KMS-11 (cell line): ENCODE results near the gene CITED2.

Experiments
- H2AFZ ChIP-seq: fragments of 200-600 bp; sonication (generic); 2 replicates; pipeline ENCODE4 v1.6.1; 2016; ENCODE audit warnings: antibody characterized with exemption, mixed run types, low read depth
- H3K27ac ChIP-seq: fragments of 200-600 bp; sonication (generic); 2 replicates; pipeline ENCODE4 v1.6.1; 2016; ENCODE audit warnings: mild to moderate bottlenecking, mixed run types
- H3K27me3 ChIP-seq: fragments of 200-600 bp; sonication (generic); 2 replicates; pipeline ENCODE4 v1.6.1; 2017; ENCODE audit warnings: mild to moderate bottlenecking, low read depth, mixed run types, moderate library complexity; ENCODE audit not compliant: insufficient read depth
- H3K36me3 ChIP-seq: fragments of 200-600 bp; sonication (generic); 2 replicates; pipeline ENCODE4 v1.6.1; 2017; ENCODE audit warnings: mild to moderate bottlenecking, mixed run types; ENCODE audit not compliant: insufficient read depth
- H3K4me1 ChIP-seq: fragments of 200-600 bp; sonication (generic); 2 replicates; pipeline ENCODE4 v1.6.1; 2016; ENCODE audit warnings: mild to moderate bottlenecking, low read depth, mixed run types; ENCODE audit not compliant: poor library complexity, severe bottlenecking
- H3K4me2 ChIP-seq: fragments of 200-600 bp; sonication (generic); 2 replicates; pipeline ENCODE4 v1.7.0; 2016; ENCODE audit warnings: mild to moderate bottlenecking, mixed run types
- H3K4me3 ChIP-seq: fragments of 200-600 bp; sonication (generic); IDR thresholded peaks from 2 replicates; pipeline ENCODE4 v1.6.1; 2017; ENCODE audit warnings: low read depth, low read length, mixed read lengths; ENCODE audit not compliant: insufficient read depth
- H3K79me2 ChIP-seq: fragments of 200-600 bp; sonication (generic); 2 replicates; pipeline ENCODE4 v1.6.1; 2016; ENCODE audit warnings: low read depth, mixed run types; ENCODE audit not compliant: insufficient read depth
- H3K9ac ChIP-seq: fragments of 200-600 bp; sonication (generic); 2 replicates; pipeline ENCODE4 v1.6.1; 2016; ENCODE audit warnings: mild to moderate bottlenecking, mixed run types
- H4K20me1 ChIP-seq: fragments of 200-600 bp; sonication (generic); 2 replicates; pipeline ENCODE4 v1.6.1; 2016; ENCODE audit warnings: mild to moderate bottlenecking, mixed run types; ENCODE audit not compliant: insufficient read depth
- TF ChIP-seq, protein P1 (sequence below): fragments of 200-600 bp; sonication (generic); conservative IDR thresholded peaks from 2 replicates; pipeline ENCODE4 v1.6.1; 2017; ENCODE audit warnings: low read depth, mild to moderate bottlenecking, antibody characterized with exemption, low read length, moderate library complexity, mixed read lengths

CITED2 gene

GRCh38 chr6:139370283-139370998 lies 4.0 kb downstream of the CITED2 start:
- H3K36me3 ChIP-seq, result no peaks in the 10 kb centered on the region
- H3K27me3 ChIP-seq, result no peaks in the 10 kb centered on the region
- TF ChIP-seq, protein P1, sequence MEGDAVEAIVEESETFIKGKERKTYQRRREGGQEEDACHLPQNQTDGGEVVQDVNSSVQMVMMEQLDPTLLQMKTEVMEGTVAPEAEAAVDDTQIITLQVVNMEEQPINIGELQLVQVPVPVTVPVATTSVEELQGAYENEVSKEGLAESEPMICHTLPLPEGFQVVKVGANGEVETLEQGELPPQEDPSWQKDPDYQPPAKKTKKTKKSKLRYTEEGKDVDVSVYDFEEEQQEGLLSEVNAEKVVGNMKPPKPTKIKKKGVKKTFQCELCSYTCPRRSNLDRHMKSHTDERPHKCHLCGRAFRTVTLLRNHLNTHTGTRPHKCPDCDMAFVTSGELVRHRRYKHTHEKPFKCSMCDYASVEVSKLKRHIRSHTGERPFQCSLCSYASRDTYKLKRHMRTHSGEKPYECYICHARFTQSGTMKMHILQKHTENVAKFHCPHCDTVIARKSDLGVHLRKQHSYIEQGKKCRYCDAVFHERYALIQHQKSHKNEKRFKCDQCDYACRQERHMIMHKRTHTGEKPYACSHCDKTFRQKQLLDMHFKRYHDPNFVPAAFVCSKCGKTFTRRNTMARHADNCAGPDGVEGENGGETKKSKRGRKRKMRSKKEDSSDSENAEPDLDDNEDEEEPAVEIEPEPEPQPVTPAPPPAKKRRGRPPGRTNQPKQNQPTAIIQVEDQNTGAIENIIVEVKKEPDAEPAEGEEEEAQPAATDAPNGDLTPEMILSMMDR, result no peak
- H4K20me1 ChIP-seq, result peaks cover 7% of the 10 kb centered on the region
- H3K4me1 ChIP-seq, result peaks cover 42% of the 10 kb centered on the region
- 0 out of 2 replicates have a peak overlapping the region, but pooled peaks have one; percentile 30 for H2AFZ ChIP-seq
- peaks cover 37% of the 10 kb centered on the region for H3K79me2 ChIP-seq
- peak overlapping the region; percentile 74 for H3K27ac ChIP-seq
- H3K4me2 ChIP-seq, result peak overlapping the region; percentile 72
- no peak overlapping the region for H3K4me3 ChIP-seq
- peak overlapping the region; percentile 100; the same call in 1 of the 2 replicates for H3K9ac ChIP-seq

- peak overlapping the region; percentile 30; the same call in 1 of the 2 replicates for H2AFZ ChIP-seq
- TF ChIP-seq, protein P1, result peak; percentile 85
- no peaks in the 10 kb centered on the region for H3K27me3 ChIP-seq
- H3K4me2 ChIP-seq, result peak overlapping the region; percentile 72
- H3K27ac ChIP-seq, result peak overlapping the region; percentile 74
- no peak overlapping the region for H3K4me3 ChIP-seq
- H3K4me1 ChIP-seq, result peaks cover 42% of the 10 kb centered on the region
- H3K9ac ChIP-seq, result peak overlapping the region; percentile 100; the same call in 1 of the 2 replicates
- H3K79me2 ChIP-seq, result peaks cover 37% of the 10 kb centered on the region
- no peaks in the 10 kb centered on the region for H3K36me3 ChIP-seq
- H4K20me1 ChIP-seq, result peaks cover 7% of the 10 kb centered on the region
Measured at GRCh38 chr6:139369568-139370282, 4.7 kb downstream of the CITED2 start.

GRCh38 chr6:139369068-139369467 lies 5.4 kb downstream of the CITED2 start:
- Histone ChIP-seq H3K27me3 (no peaks in the 10 kb centered on the region), H3K4me3 (no peak overlapping the region), H3K79me2 (peaks cover 34% of the 10 kb centered on the region), H4K20me1 (peaks cover 7% of the 10 kb centered on the region), H3K27ac (peak overlapping the region; percentile 74), H3K9ac (no peak overlapping the region), H3K4me1 (peaks cover 47% of the 10 kb centered on the region), H3K4me2 (peak overlapping the region; percentile 72), H2AFZ (peak overlapping the region; percentile 30; the same call in 1 of the 2 replicates), H3K36me3 (no peaks in the 10 kb centered on the region)
- TF ChIP-seq, protein P1, result no peak

DNA sequence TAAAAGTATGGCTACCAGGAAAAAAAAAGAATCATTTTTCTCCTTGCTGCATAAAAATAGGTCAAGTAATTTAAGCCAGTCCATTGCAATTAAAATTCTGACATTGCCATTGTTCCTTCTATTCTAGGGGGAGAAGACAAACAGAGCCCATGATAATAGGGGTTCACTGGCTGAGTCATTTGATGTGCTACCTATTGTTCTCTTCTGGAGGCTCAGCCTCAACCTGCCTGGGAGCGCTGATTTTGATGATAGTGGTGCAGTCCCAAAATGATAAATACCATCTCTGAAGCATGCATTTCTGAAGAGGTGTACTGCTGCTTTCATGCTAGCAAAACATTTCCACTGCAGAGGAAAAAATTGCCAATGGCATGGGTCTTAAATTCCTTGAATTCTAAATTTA lies 5.8 kb downstream of the CITED2 start:
- Histone ChIP-seq H3K79me2 (peaks cover 30% of the 10 kb centered on the region), H3K4me1 (peaks cover 49% of the 10 kb centered on the region), H3K27me3 (no peaks in the 10 kb centered on the region), H3K27ac (peak overlapping the region; percentile 74; the same call in 1 of the 2 replicates), H3K4me2 (peak overlapping the region; percentile 72; the same call in 1 of the 2 replicates), H3K4me3 (no peak overlapping the region), H4K20me1 (peaks cover 7% of the 10 kb centered on the region), H2AFZ (no peak overlapping the region), H3K9ac (no peak overlapping the region), H3K36me3 (no peaks in the 10 kb centered on the region)
- TF ChIP-seq, protein P1, result no peak
